Measurements from ENCODE around the gene ZDHHC5. TPM values are rescaled to one million over a fixed set of nuclear protein-coding genes. Genes with fewer than 3 reads are reported as not detected.

The ZDHHC5 gene
- total and polyA plus RNA-seq, 2 of the 4 experiments (the other 2 are of a cell fraction) = 19.4 to 45.7 TPM

- 91% methylated on average over 7 of the region's 9 CpGs; no CpG with 5 or more reads in 1 of the 2 experiments for WGBS, 2 experiments (ENCODE audit: extremely low coverage in 2 of 2, insufficient read length in 1 of 2)
- H3K56ac ChIP-seq (ENCODE audit: extremely low read depth, insufficient read depth, low read length) = no peak overlapping the region
- CTCF ChIA-PET = no interaction called here
- no peaks in the 10 kb centered on the region for H3K9me3 ChIP-seq (ENCODE audit: control insufficient read depth, insufficient read depth, low read length)
- dilution Hi-C loops (cut with HindIII; ENCODE audit: low sequenced_read_pairs, unreplicated experiment) (no loop called here), in situ Hi-C loops (cut with MboI; ENCODE audit: low sequenced_read_pairs) (no loop called here), intact Hi-C loops (cut with micrococcal nuclease) (no loop called here)
- H3K4ac ChIP-seq (ENCODE audit: low read depth, low read length) = no peak overlapping the region
- TF ChIP-seq CEBPB (IDR thresholded peaks at IDR 0.05; ENCODE audit: low read depth, low read length) (no peak), BHLHE40 (IDR thresholded peaks at IDR 0.05; ENCODE audit: low read depth, low read length) (no peak), NFE2L2 (IDR thresholded peaks at IDR 0.05; ENCODE audit: low read depth, low read length) (no peak), RFX5 (IDR thresholded peaks at IDR 0.05; ENCODE audit: low read depth, low read length) (no peak), RCOR1 (IDR thresholded peaks at IDR 0.05; ENCODE audit: insufficient replicate concordance, low read length) (no peak), RAD21 (IDR thresholded peaks at IDR 0.05; ENCODE audit: low read length) (no peak), MXI1 (IDR thresholded peaks at IDR 0.05; ENCODE audit: borderline replicate concordance, low read depth, low read length) (no peak), MAFK (IDR thresholded peaks at IDR 0.05; ENCODE audit: low read depth, low read length) (no peak), CHD1 (IDR thresholded peaks at IDR 0.05; ENCODE audit: low read depth, low read length) (no peak), POLR2A (IDR thresholded peaks at IDR 0.05; ENCODE audit: low read depth, low read length) (no peak), SMC3 (IDR thresholded peaks at IDR 0.05; ENCODE audit: low read depth, low read length) (no peak)
- TF ChIP-seq, protein P1, sequence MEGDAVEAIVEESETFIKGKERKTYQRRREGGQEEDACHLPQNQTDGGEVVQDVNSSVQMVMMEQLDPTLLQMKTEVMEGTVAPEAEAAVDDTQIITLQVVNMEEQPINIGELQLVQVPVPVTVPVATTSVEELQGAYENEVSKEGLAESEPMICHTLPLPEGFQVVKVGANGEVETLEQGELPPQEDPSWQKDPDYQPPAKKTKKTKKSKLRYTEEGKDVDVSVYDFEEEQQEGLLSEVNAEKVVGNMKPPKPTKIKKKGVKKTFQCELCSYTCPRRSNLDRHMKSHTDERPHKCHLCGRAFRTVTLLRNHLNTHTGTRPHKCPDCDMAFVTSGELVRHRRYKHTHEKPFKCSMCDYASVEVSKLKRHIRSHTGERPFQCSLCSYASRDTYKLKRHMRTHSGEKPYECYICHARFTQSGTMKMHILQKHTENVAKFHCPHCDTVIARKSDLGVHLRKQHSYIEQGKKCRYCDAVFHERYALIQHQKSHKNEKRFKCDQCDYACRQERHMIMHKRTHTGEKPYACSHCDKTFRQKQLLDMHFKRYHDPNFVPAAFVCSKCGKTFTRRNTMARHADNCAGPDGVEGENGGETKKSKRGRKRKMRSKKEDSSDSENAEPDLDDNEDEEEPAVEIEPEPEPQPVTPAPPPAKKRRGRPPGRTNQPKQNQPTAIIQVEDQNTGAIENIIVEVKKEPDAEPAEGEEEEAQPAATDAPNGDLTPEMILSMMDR (conservative IDR thresholded peaks at IDR 0.05; ENCODE audit: low read depth, low read length) = no peak
- TF ChIP-seq, protein P2, sequence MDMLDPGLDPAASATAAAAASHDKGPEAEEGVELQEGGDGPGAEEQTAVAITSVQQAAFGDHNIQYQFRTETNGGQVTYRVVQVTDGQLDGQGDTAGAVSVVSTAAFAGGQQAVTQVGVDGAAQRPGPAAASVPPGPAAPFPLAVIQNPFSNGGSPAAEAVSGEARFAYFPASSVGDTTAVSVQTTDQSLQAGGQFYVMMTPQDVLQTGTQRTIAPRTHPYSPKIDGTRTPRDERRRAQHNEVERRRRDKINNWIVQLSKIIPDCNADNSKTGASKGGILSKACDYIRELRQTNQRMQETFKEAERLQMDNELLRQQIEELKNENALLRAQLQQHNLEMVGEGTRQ (IDR thresholded peaks at IDR 0.05; ENCODE audit: low read depth, low read length) = no peak
- TF ChIP-seq, protein P3, sequence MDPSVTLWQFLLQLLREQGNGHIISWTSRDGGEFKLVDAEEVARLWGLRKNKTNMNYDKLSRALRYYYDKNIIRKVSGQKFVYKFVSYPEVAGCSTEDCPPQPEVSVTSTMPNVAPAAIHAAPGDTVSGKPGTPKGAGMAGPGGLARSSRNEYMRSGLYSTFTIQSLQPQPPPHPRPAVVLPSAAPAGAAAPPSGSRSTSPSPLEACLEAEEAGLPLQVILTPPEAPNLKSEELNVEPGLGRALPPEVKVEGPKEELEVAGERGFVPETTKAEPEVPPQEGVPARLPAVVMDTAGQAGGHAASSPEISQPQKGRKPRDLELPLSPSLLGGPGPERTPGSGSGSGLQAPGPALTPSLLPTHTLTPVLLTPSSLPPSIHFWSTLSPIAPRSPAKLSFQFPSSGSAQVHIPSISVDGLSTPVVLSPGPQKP (IDR thresholded peaks at IDR 0.05; ENCODE audit: borderline replicate concordance, low read depth, low read length) = no peak
- no peaks in the 10 kb centered on the region for H3K9me1 ChIP-seq (ENCODE audit: insufficient read depth, low read length)
- H2BK120ac ChIP-seq (ENCODE audit: low read depth, low read length) = no peak overlapping the region
- H3K14ac ChIP-seq (replicated peaks; ENCODE audit: low read depth, low read length) = no peak overlapping the region
- BruUV-seq (replicated peaks) = no TSS peak
- no peak overlapping the region for H3K18ac ChIP-seq (ENCODE audit: low read depth, low read length)
- peaks cover 17% of the 10 kb centered on the region for H3K36me3 ChIP-seq (ENCODE audit: control insufficient read depth, insufficient read depth, low read length)
- no peak overlapping the region for H2BK15ac ChIP-seq (ENCODE audit: low read depth, low read length)
- POLR2A ChIA-PET (ENCODE audit: unreplicated experiment) = no interaction called here
- ATAC-seq (ENCODE audit: low read depth) (no peak), DNase-seq (no peak)
- no peaks in the 10 kb centered on the region; the same call in 1 of the 2 replicates for H4K20me1 ChIP-seq (ENCODE audit: insufficient read depth, low read length)
- H4K8ac ChIP-seq (ENCODE audit: low read depth in 2 of 2, low read length in 2 of 2) = no peak overlapping the region
- H2BK20ac ChIP-seq (ENCODE audit: low read depth, low read length) = no peak overlapping the region
- H3K23ac ChIP-seq (ENCODE audit: low read depth, low read length) = no peak overlapping the region
- H3K27me3 ChIP-seq (ENCODE audit: control insufficient read depth, insufficient read depth, low read length) = no peaks in the 10 kb centered on the region
- H3K79me1 ChIP-seq (ENCODE audit: low read depth in 1 of 2, low read length in 2 of 2) = peaks cover 6 to 18% of the 10 kb centered on the region in 2 experiments
- H2AK9ac ChIP-seq (replicated peaks; ENCODE audit: low read depth, low read length, poor library complexity) = no peak overlapping the region
- no peak overlapping the region for H3K4me3 ChIP-seq (ENCODE audit: insufficient read depth, low read depth, low read length)
- H3K4me1 ChIP-seq (ENCODE audit: control insufficient read depth, insufficient read depth, low read length) = peaks cover 2% of the 10 kb centered on the region; the same call in 1 of the 2 replicates
- no peak overlapping the region for H3K4me2 ChIP-seq (ENCODE audit: low read depth, low read length)
- no peak overlapping the region for H4K91ac ChIP-seq (ENCODE audit: insufficient read depth, low read depth, low read length)
- no peak overlapping the region for H4K5ac ChIP-seq (ENCODE audit: low read depth, low read length)
- no peak overlapping the region for H3K27ac ChIP-seq (ENCODE audit: insufficient read depth, low read length)
- H3K9ac ChIP-seq (ENCODE audit: low read depth, low read length) = no peak overlapping the region
- H2AFZ ChIP-seq (replicated peaks; ENCODE audit: low read length, poor library complexity) = no peak overlapping the region
- no peak overlapping the region for H2BK5ac ChIP-seq (ENCODE audit: low read depth, low read length, poor library complexity, severe bottlenecking)
- no peak overlapping the region for H2AK5ac ChIP-seq (ENCODE audit: low read depth, low read length)
These were observed 3.9 kb upstream of the ZDHHC5 start for GRCh38 chr11:57663975-57664374.
